Activated CD8-positive, alpha-beta memory T cell treated with anti-CD3 and anti-CD28 coated beads, Interleukin-2, amount 50 U/mL, for 48 hours (primary cell): Measurements from ENCODE around the gene CADPS2.

Experiments
- DNase-seq: peaks from one replicate; pipeline ENCODE4 v3.0.0-alpha.2; 2020

Gene CADPS2

DNA sequence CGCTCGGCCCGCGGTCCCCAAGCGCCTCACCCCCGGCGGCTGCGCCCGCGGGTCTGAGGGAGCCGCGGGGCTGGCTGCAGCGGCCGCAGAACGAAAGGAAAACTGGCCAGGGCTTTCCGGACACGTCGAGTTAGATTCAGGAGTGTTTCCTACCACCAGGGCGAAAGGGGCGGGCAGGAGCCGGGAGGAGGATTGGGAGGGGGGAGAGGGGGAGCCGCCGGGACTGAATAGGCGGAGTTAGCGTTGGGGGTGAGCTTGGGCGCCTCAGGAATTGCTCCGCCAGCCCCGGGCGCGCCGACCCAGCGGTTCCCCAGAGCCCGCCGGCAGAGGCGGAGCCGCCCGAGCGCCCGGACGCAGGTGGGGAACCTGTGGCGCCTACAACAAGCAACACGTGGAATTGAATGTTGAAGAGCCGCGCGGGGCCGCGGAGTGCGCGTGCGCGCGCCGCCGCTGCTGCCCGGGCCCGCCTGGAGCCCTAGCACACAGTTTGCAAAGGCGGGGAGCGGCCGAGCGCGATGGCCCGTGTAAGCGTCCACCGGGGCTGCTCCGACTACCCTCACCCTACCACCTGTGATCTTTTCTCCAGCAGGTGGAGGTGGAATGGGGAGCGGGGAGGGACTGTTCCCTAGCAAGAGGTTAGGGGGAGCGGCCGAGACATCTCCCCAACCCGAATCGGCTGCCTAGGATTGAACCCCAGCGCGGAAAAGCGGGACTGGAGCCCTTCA, at the start of gene CADPS2:
Gene CADPS2 (minus strand): TSS at position 104 of the 725 bp plus-strand sequence. CDS start 123 bp downstream, outside the sequence.
- DNase-seq, result peak; percentile 60

DNA sequence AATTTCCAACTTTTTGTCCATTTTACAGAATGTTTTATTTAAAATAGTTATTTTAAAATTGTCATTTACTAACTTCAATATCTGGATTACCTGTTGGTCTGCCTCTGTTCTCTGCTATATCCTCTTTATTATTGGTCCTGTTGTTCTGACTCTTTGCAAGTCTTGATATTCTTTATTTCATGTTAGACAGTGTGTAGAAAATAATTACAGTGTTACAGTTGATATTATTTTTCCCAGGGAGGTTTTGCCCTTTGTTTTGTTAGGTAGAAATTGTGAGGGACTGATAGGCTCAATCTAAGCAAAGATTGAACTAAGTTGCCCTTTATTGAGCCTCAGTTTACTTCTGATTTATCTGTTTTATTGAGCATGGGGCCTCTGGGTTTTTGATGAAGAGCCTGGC, 49.4 kb upstream of the CADPS2 start:
- no peak for DNase-seq

GRCh38 chr7:122919643-122920181, 33.5 kb upstream of the CADPS2 start:
- DNase-seq, result no peak

DNA sequence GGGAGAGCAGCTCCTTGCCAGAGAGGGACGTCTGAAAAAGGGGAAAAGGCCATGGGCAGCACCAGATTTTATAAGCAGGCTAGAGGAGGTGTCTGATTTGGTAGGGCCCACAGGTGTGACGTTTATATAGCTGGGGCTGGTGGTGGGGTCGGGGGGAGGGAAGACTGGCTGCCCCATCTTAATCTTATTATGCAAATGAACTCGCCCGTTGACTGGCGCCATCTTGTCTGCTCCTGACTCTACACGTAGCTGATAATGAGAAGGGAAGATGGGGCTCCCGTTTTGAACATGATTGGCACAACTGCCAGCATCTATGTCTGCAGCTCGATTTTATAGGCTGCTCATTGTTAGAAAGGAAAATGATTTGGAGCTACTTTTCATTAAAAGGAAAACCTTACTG, 28.6 kb upstream of the CADPS2 start:
- no peak for DNase-seq

DNA sequence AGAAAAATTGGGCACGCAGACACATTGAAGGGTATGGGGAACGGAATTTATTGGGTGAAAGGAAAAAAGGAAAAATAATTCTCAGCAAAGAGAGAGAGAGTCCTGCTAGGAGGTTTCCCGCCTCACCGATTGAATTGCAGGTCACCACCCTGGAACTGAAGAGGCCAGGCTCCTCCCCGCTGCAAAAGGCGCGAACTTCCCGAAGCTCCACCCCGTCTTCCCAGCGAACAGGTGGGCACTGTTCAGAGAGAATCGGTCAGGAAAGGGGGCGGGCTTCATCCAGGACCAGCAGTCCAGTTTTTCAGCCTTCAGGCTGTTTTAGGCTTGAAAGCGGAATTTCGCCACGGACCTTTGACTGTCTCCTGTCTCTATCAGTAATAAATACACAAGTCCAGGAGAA, 27.3 kb upstream of the CADPS2 start:
- DNase-seq, result no peak

- DNase-seq, result no peak
Observed at GRCh38 chr7:122902751-122903495, 16.7 kb upstream of the CADPS2 start.

DNA sequence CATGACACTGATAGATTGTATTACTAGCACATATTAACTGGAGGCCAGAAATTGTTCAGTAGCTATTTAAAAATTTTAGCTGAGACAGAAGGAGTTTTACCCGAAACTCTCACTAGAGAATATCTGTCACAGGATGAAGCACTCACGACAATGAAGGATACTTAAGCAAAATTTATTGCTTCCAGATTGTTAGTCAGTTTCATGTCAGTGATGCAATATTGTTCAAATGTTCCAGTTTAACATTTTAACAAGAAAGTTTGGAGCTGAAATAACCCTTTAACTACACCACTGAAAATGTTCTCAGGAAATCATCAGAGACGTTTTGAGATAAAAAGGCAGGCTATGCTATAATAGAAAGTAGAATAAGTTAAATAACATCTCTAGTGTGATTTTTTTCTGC, 15.0 kb upstream of the CADPS2 start:
- DNase-seq, result no peak

GRCh38 chr7:122896509-122896908, 10.2 kb upstream of the CADPS2 start:
- no peak for DNase-seq

DNA sequence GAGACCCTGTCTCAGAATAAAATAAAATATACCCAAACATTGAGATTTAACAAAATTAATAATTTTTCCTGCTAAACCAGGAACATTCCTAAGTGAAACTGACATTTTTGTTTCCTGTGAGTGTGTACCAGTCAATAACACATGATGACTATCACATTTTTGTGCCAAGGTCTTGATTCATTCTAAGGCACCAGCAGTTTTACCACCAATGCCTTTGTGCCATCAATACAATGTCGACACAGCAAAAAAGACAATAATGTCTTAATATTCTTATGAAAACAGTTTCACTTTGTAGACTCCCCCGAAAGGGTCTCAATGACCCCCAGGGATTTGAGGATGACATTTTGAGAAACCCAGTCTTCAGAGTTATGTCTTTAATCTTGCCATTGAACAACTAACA, 7.2 kb upstream of the CADPS2 start:
- no peak for DNase-seq

DNA sequence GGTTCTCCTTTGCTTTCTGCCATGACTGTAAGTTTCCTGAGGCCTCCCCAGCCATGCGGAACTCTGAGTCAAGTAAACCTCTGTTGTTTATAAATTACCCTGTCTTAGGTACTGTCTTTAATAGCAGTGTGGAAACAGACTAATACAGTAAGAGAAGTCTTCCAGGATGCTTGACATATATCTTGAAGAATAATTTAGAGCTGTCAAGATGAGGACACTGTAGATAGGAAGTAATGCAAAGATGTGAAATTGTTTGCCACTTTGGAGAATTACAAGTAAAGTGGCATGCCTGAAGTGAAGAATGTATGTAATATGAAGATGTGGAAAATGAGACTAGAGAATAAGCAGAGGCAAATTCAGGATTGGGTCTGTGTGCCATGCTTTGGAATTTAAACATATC, 2.9 kb upstream of the CADPS2 start:
- DNase-seq, result no peak

DNA sequence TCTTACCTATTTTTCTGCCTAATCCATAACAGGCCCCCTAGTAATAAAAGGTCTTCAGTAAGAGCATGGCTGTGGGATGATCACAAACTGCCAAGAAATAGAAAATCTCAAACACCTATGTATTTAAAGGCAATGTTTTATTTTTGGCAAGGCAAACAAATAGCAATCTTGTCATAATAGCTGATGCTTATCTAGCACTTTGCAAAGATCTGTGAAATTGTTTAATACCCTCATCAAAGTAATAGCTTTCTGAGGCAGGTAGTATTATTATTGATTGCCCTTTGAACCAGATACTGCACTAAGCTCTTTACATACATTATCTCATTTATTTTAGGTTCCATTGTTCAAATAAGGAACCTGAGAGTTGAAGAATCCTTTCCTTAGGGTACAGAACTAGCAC, 1.6 kb upstream of the CADPS2 start:
- DNase-seq, result no peak

DNA sequence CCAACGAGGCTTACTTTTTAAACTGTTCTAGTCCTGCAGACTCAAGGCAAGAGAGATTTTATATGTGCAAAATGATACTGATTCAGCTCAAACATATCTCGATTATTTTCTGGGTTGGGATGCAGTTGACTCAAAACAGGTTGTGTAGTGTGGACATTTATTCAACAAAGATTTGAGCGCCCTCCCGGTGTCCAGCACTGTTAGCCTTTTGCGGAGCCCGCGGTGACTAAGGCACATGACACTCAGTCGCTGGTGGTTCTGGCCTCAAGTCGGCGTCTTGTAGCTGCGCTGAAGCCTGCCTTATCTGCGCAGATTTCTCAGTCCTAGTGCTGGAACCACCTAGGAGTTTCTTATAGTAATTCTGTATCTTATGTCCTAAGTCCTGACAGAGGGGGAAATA, 938 bp upstream of the CADPS2 start:
- DNase-seq, result no peak

GRCh38 chr7:122885583-122886356, 490 bp downstream of the CADPS2 start:
- DNase-seq, result no peak

DNA sequence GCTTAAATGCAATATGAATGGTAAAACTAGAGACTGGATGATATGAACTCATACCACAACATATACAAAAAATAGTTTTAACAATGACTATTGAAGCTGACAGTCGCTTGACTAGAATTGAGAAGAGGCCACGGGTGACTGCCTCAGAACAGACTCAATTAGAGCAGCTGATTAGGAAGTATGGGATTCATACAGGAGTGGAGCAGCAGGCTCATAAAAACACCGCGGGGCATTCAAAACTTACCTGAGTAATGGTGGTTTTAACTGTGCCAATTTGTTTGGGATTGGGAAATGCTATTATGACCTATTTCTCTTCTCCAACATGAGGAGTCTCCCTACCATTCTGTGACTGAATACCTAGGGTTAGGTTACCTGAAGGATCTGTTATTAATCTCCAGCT, 2.1 kb downstream of the CADPS2 start:
- DNase-seq, result no peak

- no peak for DNase-seq
Observed at GRCh38 chr7:122883049-122883680, 3.1 kb downstream of the CADPS2 start.

DNA sequence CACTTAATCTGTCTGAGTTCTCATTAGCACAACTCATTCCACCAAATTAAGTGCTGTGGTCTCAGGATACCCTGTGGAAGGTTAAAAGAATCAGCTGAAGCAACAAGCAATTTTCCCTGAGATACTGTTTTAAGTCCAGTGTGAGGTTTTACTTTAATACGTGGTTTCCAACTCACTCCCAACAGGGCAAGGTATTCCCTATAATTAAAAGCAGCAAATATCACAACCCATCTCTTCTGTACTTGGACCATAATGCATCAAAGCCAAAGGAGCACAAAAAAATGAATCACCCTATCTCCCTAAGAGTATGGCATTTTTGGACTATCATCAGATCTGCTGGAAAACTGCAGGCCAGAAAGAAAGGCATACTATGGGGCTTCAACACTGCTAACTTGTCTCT, 4.9 kb downstream of the CADPS2 start:
- no peak for DNase-seq

GRCh38 chr7:122869260-122869659, 17.0 kb downstream of the CADPS2 start:
- no peak for DNase-seq

DNA sequence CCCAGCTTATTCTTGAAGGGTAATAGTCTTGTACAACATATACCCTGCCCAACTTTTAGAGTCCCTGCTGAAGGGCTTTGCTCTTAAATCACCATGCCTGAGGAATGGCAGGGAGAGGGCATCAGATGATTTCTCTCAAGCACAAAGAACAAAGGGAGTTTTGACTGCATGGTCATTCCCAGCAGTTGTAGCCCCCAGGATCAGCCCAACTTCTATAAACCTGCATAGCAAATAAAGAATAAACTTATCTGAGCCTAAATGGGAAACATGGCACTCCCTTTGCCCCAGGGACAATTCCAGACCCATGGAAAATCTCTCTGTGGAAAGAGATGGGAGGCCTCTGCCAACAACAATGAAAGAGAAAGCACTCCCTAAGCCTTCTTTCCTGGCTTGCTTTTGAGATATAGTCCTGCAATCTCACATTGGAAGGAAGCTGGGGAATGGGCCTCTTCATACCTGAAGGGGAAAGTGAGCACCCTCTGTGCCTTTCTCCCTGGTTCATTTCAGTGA, 18.7 kb downstream of the CADPS2 start:
- no peak for DNase-seq

DNA sequence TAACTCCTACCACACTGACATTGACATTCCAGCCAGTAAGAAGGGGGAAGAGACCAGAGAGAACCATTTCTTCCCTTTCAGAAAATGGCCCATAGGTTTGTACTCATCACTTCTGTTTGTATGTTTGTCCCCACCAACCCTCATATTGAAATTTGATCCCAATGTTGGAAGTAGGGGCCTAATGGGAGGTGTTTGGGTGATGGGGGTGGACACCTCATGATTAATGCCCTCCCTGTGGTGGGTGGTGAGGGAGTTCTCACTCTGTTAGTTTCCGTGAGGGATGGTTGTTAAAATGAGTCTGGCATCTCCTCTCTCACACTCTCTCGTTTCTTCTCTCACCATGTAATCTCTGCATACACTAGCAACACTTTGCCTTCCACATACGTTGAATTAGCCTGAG, 21.4 kb downstream of the CADPS2 start:
- no peak for DNase-seq

DNA sequence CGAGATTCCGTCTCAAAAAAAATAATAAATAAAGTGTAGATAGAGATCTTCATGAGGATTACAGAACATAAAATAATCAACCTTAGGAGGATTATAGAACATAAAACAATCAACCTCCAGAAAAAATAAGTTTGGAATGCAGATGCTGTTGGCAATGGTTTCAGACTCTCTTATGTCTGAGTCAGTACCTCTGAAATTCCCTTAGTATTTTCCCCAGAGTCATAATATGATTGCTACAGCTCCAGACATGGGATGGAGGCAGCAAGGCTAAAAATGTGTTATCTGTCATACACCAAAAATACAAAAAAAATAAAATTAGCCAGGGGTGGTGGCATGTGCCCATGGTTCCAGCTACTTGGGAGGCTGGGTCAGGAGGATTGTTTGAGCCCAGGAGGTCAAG, 22.2 kb downstream of the CADPS2 start:
- DNase-seq, result no peak

- DNase-seq, result no peak
Observed at GRCh38 chr7:122858320-122858719, 27.9 kb downstream of the CADPS2 start.

GRCh38 chr7:122850528-122850927, 35.7 kb downstream of the CADPS2 start:
- no peak for DNase-seq

GRCh38 chr7:122849957-122850328, 36.3 kb downstream of the CADPS2 start:
- DNase-seq, result no peak
